HG02798 (cell line): ENCODE data around the gene OR5H6.
"Not testable (repeated sequence)": the region's sequence is repeated elsewhere in the genome, so short reads cannot be mapped to it uniquely, and the experiment has no call there.

Experiments used
- ATAC-seq: cut with Tn5 transposase; IDR thresholded peaks from one replicate; pipeline ENCODE4 v1.9.1; 2021; ENCODE audit warnings: mild to moderate bottlenecking; ENCODE audit not compliant: unreplicated experiment, poor library complexity

OR5H6 gene

GRCh38 chr3:98263944-98264343 is at the start of gene OR5H6:
TSS of gene OR5H6 (plus strand) at chr3:98264244. CDS start at chr3:98264333, 89 bp downstream.
- no peak for ATAC-seq

DNA sequence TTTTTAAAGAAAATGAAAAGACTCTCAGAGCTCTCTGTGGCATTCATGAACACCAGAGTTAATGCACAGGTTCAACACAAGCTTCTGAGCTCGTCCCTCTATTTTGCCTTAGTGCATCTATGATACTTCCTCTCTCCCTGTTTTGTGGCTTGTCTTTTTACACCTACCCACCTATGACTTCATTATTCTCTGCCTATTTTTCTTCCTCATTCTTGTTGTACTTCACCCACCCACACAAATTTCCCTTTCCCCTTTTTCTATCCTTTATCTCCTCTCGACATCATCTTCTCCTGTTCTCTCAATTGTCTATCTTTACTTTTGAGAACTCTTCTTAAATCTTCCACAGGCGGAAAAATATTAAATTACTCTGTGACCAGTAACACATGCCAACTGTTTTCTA is 49.0 kb upstream of the OR5H6 start:
- ATAC-seq, result no peak

GRCh38 chr3:98223907-98224672 is 40.0 kb upstream of the OR5H6 start:
- ATAC-seq, result no peak

DNA sequence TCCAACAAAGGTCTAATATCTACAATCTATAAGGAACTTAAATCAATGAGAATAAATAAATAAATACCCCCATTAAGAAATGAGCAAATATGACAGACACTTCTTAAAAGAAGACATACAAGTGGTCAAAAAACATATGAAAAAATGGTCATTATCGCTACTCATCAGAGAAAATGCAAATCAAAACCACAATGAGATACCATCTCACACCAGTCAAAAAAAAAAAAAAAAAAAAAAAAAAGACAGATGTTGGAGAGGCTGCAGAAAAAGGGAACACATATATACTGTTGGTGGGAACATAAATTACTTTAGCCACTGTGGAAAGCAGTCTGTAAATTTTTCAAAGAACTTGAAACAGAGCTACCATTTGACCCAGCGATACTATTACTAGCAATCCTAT is 31.6 kb upstream of the OR5H6 start:
- no peak for ATAC-seq

- no peak for ATAC-seq
Observed at GRCh38 chr3:98233468-98233867, 30.6 kb upstream of the OR5H6 start.

DNA sequence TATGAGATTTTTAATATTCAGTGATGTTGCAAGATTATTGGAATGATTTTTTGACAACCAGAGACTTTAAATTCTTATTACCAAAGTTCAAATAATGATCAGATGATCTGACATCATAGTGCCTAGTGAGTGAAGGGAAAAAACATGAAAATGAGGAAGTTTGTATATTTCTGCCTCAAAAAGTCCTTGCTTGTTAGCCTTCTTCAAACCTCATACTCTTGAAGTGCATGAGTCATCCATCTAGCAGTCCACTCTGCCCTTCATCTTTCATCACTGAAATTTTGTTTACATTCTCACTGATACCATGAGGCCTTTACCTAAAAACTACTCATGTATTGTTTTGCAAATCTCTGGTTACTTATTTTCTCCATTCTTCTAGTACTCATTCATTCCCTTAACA is 23.9 kb upstream of the OR5H6 start:
- no peak for ATAC-seq

DNA sequence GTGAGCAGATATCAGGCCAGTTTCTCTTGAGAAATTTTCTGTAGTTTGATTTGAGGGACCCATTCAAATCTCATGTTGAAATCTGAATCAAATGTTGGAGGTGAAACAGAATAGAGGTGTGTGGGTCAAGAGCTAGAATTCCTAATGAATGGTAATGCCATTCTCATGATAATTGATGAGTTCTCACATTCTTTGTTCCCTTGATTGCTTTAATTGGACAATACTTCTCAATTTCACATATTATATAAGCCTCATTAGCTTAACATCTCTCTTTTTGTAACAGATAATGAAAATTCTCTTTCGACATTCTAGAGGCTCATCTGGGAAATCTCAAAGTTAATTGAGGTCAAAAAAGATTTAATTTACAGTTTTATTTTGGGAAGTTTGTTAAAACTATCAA is 21.9 kb upstream of the OR5H6 start:
- ATAC-seq, result no peak

DNA sequence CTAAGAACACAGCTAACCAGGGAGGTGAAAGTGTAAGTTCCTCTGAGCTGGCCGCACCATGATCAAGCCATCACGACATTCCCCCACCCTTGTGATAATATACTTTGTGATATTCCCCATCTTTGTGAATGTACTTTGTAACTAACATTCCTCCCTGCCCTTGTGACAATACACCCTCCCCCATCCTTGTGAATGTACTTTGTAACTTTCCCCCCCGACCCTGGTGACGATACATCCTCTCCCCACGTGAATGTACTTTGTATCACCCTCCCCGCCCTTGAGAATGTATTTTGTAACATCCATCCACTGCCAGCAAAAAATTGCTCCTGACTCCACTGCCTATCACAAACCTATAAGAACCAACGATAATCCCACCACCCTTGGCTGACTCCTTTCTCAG is 20.2 kb upstream of the OR5H6 start:
- ATAC-seq, result no peak

- ATAC-seq, result no peak
Observed at GRCh38 chr3:98246142-98246541, 17.9 kb upstream of the OR5H6 start.

GRCh38 chr3:98256026-98256425 is 8.0 kb upstream of the OR5H6 start:
- not testable (repeated sequence) for ATAC-seq

GRCh38 chr3:98259707-98260106 is 4.3 kb upstream of the OR5H6 start:
- peak; percentile 65 for ATAC-seq

- ATAC-seq, result no peak
Observed at GRCh38 chr3:98262046-98262445, 2.0 kb upstream of the OR5H6 start.

- ATAC-seq, result no peak
Observed at GRCh38 chr3:98269846-98270245, 5.8 kb downstream of the OR5H6 start.

- ATAC-seq, result no peak
Observed at GRCh38 chr3:98272126-98272525, 8.1 kb downstream of the OR5H6 start.

- no peak for ATAC-seq
Observed at GRCh38 chr3:98274914-98275313, 10.9 kb downstream of the OR5H6 start.

DNA sequence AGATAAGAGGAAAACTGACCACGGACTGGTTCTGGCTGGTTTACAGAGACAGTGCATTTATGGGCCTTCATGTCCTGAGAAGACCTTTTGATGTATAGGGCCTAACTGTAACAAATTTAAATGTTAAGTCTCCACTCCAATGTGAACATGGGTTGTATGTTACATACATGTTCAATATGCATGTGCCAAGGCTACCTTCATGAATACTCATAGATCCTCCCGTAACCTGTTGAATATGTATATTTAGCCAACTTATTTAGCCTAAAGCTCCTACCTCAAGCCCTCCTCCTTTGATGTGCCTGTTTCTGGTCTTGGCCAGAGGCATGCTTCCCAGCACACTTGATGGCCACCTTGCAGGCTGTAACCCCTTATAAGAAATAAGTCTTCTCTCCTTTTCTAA is 18.2 kb downstream of the OR5H6 start, which contains the start of gene OR5H2:
TSS of gene OR5H2 (plus strand) at position 301 of the 400 bp plus-strand sequence. CDS start 398 bp downstream, outside the sequence.
- no peak for ATAC-seq

DNA sequence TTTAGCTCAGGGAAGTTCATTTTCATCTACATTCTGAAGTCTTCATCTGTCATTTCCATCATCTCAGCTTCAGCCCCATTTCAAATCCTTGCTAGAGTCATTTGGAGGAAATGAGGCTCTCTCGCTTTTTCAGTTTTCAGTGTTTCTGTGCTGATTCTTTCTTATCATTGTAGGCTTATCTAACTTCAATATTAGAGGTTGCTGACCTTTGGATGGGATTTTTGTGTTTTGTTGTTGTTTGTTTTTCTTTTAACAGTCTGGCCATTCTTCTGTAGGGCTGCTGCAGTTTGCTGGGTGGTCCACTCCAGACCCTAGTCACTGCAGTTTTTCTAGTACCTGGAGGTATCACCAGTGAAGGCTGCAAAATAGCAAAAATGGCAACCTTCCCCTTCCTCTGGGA is 26.9 kb downstream of the OR5H6 start:
- ATAC-seq, result no peak

GRCh38 chr3:98291332-98291957 is 27.4 kb downstream of the OR5H6 start:
- ATAC-seq, result no peak
